Choroid plexus epithelial cell (primary cell): ENCODE data around the gene YDJC.

ENCODE experiments used
- DNase-seq: peaks from one replicate; pipeline ENCODE4 v3.0.0-alpha.2; 2010; ENCODE audit warnings: low read depth
- H3K4me3 ChIP-seq: 2 replicates; pipeline ENCODE4 v1.5.1; 2011; ENCODE audit warnings: low read depth, mild to moderate bottlenecking, control low read depth, low read length, moderate library complexity
- CTCF ChIP-seq: conservative IDR thresholded peaks from 2 replicates; pipeline ENCODE4 v1.5.1; 2011; ENCODE audit warnings: low read depth, mild to moderate bottlenecking, control low read depth, inconsistent platforms, low read length, moderate library complexity

YDJC gene

GRCh38 chr22:21579474-21579851 is 50.4 kb downstream of the YDJC start:
- no peak for TF ChIP-seq CTCF

More at GRCh38 chr22:21579474-21579851, 50.4 kb downstream of the YDJC start:
- DNase-seq = no peak
- H3K4me3 ChIP-seq = no peak overlapping the region
